ENCODE results near the gene DMXL2.
"Not testable (repeated sequence)": the region's sequence is repeated elsewhere in the genome, so short reads cannot be mapped to it uniquely, and the experiment has no call there.

- TF ChIP-seq POLR2A (IDR thresholded peaks at IDR 0.05); CTCF (IDR thresholded peaks at IDR 0.05 in 8 of 11, conservative IDR thresholded peaks at IDR 0.05 in 3 of 11): not testable (repeated sequence)
These were observed 9.9 kb downstream of the DMXL2 start for GRCh38 chr15:51612669-51613068.

Data from spleen (tissue), 7 donors.